ENCODE results near the gene ALS2. TPM values are rescaled to one million over a fixed set of nuclear protein-coding genes. Genes with fewer than 3 reads are reported as not detected.
"Not testable (repeated sequence)": the region's sequence is repeated elsewhere in the genome, so short reads cannot be mapped to it uniquely, and the experiment has no call there.

Gene ALS2
- total RNA-seq = 11.2 and 14.9 TPM in 2 replicates

DNA sequence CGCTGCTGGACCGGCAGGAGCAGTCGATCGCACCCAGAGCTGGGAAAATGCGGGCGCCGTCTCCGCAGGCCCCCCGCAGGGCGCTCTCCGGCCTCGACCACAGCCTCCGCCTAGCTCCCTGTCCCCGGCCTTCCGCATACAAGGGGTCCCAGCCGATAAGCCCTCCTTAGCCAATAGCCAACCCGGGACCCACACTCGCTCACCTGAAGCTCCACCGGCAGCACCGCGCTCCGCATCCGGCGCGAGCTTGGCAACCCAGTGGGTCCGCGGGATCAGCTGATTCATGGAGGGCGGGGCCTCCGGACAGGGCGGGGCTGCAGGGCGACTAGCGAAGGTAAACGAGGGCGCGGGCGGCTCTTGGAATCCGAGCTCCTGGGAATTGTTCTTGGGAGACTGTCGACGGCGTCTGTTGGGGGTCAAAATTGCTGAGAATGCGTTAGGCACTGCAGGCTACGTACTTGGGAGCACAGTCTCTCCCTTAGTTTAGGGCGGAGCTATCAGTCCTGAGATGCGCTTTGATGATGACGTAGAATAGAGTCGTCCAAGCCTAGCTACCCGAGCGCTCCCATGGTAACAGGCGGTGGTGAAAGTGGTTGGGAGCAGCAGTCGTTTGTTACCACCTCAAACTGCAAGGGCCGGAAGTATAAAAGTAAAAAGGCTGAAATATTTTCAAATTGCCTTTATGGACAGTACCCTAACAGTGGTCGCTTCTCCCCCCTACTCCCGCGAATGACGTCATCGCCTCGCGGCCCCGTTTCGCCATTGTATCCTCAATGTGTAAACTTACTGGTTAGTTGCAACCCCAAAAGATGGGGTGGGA lies at the start of gene ALS2:
TSS of gene ALS2 (minus strand) at position 260 of the 820 bp plus-strand sequence. CDS start 12,048 bp downstream, outside the sequence.
- intact Hi-C loops (cut with micrococcal nuclease) = loop anchor here (1.0 to 5.0 kb wide), 22 partner anchors 139 to 1870 kb away; partner anchors contain the start of genes BMPR2, BZW1, C2orf69 and CFLAR

DNA sequence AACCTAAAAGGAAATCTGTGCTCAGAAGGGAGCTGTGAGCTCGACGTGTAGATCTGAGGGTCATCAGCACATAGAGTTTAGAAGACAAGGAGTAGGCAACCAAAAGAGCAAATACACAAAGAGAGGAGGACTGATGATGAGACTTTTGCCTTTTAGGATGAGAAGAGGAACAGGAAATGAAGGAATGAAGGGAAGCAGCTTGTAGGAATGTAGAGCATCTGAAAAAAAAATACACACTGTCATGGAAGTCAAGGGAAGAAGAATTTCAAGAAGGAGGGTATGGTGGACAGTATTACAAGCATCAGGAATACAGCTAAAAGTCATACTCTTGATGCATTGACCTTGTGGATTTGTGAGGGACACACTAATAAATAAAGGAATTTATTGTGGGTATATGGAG lies 47.5 kb upstream of the ALS2 start:
- intact Hi-C loops (cut with micrococcal nuclease) = no loop called here

DNA sequence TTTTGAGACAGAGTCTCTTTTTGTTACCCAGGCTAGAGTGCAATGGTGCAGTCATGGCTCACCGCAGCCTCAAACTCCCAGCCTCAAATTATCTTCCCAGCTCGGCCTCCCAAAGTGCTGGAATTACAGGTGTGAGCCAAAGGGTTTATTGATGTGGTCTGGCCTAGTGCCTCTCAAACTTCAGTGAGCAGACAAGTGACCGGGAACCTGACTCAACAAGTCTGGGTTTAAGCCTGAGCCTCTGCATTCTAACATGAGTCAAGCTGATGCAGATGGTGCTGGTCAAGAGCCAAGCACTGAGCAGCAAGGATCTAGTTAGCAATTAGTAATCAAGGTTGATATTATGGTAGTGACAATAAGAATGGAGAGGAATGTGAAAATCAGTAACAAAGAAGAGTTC lies 46.9 kb upstream of the ALS2 start:
- intact Hi-C loops (cut with micrococcal nuclease) = loop anchor here (1.0 kb wide), 1 partner anchor 35 kb away; no protein-coding TSS in a partner anchor

DNA sequence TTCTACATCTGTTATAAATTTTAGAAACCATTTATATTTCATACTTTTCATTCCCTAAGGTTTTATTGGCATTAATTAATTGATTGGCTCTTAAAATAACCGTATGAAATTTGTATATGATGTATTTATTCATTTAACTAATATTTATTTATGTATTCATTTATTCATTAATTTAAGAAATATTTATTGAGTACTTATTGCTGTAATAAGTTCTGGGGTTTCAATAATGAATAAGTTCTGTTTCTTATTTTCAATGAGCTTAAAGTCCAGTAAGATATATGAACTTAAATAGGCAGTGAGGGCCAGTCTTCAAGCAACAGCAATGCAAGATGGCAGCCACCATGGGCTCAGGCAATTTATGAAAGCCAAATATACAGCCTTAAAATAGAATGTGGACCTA lies 43.5 kb upstream of the ALS2 start:
- intact Hi-C loops (cut with micrococcal nuclease) = no loop called here

DNA sequence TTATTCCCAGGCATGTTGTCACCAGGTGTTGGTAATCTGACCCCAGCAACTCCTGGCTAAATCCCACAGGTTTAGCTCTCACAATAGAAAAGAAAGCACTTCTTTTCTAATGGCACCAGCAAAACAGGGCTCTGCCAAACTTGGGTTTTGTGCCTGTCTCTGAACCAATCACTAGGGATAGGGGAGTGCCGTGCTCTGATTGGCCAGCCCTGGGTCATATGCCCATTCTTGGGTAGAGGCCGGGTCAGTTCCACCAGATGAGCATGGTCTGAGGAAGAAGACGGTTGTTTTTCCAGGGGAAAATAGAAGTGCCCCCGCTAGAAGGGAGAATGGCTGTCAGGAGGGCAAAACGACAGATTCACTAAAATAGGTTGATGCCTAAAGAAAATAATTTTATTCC lies 40.3 kb upstream of the ALS2 start:
- intact Hi-C loops (cut with micrococcal nuclease) = no loop called here

DNA sequence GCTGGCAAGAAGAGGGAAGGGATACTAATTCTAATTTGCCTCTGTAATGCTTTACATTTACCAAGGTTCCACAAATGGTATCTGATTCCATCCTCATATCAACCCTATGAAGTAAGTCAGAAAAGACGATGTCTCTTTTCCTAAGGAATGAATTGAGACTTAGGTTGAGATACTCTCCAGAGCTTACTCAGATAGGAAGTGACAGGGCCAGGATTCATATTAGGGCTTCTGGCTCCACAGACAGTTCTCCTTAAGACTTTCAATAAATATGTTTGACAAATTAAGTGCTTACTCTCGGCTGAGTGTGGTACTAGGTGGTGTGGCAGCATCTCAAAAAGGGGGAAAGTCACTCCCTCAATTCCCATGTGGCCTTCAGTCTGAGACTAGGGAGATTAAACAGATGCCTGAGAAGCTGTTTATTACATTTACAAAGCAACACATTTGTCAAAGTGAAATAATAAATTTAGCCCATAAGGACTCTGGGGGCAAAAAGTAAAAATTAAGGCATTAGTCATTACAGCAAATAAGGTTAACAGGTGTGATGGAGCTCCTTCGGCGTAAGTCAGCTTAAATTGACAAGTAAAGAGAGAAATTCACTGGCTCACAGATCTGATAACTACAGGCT lies 39.8 kb upstream of the ALS2 start:
- intact Hi-C loops (cut with micrococcal nuclease) = no loop called here

DNA sequence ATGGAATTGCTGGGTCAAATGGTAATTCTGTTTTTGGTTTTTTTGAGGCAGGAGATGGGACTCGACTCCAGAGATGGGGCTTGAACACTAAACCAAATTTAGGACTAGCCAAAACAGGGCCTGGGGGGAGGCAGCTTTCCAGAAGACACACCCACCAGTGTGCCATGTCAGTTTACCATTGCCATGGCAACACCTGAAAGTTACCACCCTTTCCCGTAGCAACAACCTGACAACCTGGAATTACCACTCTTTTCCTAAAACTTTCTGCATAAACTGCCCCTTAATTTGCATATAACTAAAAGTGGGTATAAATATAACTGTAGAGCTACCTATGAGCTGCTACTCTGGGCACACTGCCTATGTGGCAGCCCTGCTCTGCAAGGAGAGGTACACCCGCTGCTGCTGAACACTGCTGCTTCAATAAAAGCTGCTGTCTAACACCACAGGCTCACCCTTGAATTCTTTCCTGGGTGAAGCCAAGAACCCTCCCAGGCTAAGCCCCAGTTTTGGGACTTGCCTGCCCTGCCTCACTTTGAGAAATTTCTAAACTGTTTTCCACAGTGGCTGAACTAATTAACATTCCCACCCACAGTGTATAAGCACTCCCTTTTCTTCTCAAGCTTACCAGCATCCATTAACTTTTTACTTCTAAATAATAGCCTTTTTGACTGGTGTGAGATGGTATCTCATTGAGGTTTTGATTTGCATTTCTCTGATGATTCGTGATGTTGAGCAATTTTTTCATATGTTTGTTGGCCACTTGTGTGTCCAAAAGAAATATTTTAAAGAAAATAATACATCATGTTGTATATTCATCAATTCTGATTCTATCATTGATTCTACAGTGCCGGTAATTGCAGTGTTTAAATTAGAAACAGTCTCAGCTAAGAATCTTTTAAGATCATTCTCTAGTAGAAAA lies 36.2 kb upstream of the ALS2 start:
- intact Hi-C loops (cut with micrococcal nuclease) = no loop called here

DNA sequence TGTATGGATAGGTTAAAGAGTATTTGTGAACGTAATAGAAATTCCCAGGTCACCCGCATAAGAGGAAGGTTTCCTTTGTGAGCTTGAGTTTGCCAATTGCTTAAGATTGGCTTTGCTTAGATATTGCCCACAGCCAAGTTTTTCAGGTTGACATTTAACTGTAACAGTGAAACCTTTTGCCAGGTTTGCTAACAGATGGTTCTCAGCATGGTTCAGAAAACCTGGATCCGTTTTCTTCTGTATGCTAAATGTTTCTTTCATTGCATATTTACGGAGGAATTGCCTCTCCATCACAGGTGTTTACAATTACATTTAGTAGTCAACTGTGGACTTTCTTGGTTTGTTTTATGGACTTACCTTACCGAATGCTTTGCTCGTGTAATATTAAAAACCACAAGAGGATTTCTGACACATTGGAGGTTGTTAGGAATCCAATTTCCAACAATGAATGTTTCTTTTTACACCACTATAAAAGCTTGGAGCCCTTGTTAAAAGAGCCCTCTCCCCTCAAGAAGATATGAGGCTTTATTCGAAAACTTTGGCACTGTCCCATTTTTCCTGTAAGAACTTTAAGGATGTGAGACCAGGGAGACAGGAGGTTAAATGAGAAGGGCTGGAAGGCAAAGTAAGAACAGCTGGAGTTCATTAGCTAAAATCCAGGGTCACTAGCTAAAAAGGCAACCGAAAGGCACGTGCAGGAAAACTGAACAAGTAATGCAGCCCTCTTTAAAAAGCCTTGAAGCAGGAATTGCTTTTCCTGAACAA lies 33.4 kb upstream of the ALS2 start:
- intact Hi-C loops (cut with micrococcal nuclease) = no loop called here

DNA sequence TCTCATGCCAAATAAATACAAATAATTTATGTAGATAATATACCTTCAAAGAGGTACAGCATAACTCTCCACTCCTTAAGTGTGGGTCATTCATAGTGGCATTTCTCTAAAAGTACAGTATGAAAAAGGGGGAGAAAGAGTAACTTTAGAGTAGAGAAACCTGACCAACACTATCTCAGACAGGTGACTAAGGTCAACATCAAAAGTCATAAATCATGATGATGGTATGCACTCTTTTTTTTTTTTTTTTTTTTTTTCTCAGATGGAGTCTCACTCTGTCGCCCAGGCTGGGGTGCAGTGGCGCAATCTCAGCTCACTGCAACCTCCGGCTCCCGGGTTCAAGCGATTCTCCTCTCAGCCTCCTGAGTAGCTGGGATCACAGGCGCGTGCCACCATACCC lies 29.9 kb upstream of the ALS2 start:
- intact Hi-C loops (cut with micrococcal nuclease) = not testable (repeated sequence)

DNA sequence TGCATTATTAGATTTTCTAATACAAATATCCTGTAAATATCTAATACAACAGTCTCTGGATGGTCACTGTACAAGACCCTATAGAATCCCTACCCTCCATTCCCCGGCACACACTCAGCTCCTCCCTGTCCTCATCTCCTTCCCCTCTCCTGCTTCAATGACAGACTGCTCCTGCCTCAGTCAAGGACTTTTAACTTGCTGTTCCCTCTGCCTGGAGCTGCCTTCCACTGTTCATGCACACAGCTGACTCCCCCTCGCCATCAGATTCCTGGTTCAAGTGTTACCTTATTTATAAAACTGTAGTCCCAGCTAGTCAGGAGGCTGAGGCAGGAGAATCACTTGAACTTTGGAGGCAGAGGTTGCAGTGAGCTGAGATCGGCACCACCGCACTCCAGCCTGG lies 28.9 kb upstream of the ALS2 start:
- intact Hi-C loops (cut with micrococcal nuclease) = no loop called here

DNA sequence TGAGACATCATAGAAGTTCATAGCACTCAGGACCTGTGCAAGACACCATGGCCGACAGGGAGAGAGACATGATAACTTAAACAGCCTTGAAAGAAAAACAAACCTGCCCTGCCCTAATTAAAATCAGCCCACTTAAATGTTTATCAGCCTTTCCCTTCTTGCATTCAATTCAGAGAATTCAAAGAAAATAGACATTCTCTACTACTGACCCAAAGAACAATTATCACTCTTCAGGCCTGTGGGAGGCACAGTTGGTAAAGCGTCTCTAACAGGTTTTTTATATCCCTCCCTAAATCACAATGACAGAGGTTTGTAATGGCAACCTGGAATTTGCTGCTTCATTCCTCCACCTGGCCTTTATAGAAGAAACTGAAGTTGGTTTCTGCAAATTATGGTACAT lies 27.3 kb upstream of the ALS2 start:
- intact Hi-C loops (cut with micrococcal nuclease) = no loop called here

DNA sequence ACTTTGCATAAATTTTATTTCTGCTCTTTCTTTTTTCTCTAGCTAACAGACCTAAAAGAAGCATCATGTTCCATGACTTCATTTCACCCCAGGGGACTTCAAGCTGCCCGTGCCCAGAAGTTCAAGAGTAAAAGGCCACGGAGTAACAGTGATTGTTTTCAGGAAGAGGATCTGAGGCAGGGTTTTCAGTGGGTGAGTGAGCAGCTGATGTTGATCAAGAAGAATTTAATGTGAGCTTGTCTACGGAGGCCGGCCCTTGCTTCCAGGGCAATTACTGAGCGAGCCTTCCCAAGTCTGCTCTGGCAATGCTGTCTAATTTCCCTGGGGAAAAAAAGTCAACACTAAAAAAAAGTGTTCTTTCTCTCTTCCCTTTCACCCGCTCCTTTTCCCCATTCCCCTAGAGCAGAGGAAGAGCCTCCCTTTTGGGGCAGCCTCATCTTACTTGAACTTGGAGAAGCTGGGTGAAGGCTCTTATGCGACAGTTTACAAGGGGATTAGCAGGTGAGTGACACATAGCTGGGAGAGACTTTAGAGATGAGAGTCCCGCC lies 26.8 kb upstream of the ALS2 start:
- intact Hi-C loops (cut with micrococcal nuclease) = no loop called here

DNA sequence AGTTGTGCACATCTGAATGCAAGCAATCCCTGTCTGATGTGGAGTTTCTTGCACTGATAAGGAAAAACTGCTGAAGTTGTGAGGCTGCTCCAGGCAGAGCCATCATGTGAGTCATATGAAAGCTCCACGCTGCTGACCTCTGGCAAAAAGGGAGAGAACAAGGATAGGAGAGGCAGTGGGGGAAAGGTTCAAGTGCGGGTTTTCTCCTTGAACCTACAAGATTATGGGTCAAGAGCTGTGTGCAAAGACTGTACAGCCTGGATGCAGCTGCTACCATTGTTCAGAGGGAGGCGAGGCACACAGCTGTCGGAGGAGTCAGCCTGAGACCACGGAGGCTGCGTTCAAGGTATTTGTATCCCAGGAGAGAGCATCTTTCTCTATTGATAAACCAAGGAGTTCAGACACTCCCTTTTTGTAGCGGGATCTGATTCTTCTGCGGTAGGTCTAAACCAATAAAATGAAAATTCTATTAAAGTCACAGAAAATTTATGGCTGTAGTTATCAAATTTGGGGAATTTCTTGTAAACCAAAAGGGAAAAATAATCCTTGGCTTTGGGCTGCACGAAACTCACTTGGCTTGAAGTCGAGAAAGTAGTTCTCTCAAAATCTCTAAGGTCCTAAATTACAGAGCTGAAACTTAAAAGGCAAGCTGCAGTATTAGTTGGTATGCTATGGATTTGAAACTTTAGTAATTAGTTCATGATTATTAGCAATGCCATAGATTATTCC lies 25.9 kb upstream of the ALS2 start, which contains the start of gene CDK15:
TSS of gene CDK15 (plus strand) at position 96 of the 729 bp plus-strand sequence. CDS start at position 224, 128 bp downstream.
- intact Hi-C loops (cut with micrococcal nuclease) = no loop called here

DNA sequence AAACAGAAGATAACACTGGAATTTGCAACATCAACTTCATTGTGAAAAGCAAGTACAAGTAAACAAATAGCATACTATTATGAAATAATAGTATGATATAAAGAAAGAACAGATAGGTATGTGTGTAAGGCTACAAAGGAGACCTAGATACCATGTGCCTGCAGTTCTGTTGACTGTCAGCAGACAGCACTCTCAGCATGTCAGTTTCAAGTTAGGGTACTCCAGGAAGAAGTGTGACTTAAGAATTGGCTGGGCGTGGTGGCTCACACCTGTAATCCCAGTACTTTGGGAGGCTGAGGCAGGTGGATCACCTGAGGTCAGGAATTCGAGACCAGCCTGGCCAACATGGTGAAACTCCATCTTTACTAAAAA lies 18.2 kb upstream of the ALS2 start:
- intact Hi-C loops (cut with micrococcal nuclease) = not testable (repeated sequence)

DNA sequence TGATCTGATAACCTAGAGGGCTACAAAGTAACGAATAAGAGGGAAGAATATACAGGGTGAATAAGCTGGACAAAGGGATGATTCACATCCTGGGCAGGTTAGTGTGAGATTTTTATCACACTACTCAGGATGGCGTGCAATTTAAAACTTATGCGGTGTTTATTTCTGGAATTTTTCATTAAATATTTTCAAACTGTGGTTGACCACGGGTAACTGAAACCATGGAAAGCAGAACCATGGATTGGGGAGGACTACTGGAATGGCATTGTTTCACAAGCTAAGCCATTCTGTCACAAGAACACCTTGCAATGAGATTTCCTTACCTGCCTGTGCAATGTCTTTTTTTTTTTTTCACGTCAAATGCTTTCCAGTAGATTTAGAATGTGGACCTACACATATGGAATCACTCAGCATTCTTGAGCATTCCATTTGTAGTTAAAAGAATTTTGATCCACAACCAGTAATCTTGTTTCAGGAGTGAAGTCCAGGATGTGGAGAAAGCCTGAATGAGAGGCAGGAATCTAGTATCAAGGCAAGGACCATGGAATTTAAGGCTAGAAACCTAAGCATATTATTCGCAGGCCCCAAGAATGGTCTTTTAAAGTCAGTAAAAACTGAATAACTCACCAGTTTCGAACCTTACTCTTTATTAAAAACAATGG lies 17.6 kb upstream of the ALS2 start:
- intact Hi-C loops (cut with micrococcal nuclease) = no loop called here

DNA sequence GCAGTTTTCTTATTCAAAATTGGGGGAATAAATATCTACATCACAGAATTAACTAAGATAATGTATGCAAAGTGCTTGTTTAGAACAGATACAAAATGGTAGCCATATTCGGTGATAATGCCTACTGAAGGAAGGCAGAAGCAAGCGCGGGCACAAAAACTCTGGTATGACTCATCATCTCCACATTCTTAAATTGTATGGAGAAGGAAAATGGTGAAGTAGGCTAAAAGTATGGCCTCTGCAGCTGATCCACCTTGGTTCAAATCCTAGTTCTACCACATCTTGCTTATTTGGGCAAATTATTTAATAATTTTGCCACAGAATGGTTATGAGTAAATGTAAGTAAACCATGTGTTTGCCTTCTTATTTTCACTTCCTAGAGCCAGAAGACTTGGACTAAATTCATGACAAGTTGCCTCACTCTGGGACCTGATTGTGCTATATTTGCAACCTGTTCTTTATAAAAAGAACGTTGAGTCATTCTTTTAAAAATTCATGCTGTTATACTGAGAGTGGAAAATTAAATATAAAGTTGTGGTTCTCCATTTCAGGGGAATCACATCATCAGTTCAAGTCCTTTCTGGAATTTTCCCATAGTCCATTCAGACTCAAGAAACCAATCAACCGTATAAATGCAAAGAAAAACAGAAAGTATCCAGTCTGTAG lies 16.6 kb upstream of the ALS2 start:
- intact Hi-C loops (cut with micrococcal nuclease) = loop anchor here (2.0 kb wide), 1 partner anchor 381 kb away; no protein-coding TSS in a partner anchor

DNA sequence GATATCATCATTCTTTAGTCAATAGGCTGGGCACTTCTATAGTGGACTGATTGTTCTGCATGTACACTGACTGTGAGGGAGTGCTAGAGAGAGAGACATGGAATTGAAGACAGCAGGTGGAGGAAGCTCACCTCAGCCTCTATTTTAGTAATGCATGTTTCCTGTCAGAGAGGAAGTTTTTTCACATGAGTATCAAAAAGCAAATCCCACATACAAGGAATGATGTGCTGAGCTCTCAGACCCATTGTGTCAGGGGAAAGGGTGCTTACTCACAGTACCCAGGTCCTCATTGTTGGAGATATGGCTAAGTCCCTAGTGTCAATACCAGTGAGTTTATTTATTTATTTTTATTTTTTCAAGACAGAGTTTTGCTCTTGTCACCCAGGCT lies 15.7 kb upstream of the ALS2 start:
- intact Hi-C loops (cut with micrococcal nuclease) = loop anchor here (2.0 kb wide), 1 partner anchor 382 kb away; no protein-coding TSS in a partner anchor

DNA sequence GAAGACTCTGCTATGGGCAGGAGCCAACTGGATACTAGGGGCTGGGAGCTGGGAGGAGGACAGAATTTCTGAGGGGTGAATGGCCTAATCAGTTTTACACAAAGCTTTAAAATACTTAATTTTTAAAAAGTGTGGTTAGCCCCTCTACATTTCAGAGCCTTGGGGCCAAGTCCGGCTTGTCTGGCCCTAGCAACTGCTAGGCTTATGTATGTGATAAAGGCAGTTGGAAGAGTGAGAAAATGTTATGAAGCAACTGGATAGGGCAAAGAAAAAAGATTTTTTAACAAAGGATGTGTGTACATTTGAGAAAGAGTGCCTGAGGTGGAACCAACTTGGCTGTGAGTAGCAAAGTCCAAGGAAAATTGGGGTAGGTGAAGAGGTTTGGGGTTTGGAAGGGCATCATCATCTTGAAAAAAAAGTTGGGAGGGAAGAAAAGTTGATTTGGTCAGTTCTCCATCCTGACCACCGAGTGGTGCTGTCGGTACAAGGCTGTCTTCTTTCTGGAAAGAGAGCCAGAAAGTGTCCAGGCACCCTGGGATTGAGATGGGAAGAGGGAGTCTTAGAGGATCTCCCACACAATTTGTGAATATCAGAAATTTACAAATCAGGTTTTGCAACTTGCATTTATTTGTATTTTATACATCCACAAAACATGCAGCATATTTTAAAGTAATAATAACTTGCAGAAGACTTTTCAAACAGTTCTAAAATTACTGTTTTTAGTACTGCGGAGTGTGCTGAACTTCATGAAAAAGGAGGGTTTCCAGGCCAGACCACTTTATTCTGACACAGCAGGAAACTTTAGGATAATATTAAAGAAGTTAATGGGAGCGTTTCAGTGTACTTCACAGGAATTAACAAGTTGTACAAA lies 15.1 kb upstream of the ALS2 start:
- intact Hi-C loops (cut with micrococcal nuclease) = loop anchor here (2.0 kb wide), 1 partner anchor 383 kb away; no protein-coding TSS in a partner anchor
